ENCODE results near the gene TTC34. TPM values are rescaled to one million over a fixed set of nuclear protein-coding genes. Genes with fewer than 3 reads are reported as not detected.
"Not testable (repeated sequence)": the region's sequence is repeated elsewhere in the genome, so short reads cannot be mapped to it uniquely, and the experiment has no call there.

TTC34 gene
- total and polyA plus RNA-seq, 2 donors from 2014 or later: 0.15 to 2.4 TPM

DNA sequence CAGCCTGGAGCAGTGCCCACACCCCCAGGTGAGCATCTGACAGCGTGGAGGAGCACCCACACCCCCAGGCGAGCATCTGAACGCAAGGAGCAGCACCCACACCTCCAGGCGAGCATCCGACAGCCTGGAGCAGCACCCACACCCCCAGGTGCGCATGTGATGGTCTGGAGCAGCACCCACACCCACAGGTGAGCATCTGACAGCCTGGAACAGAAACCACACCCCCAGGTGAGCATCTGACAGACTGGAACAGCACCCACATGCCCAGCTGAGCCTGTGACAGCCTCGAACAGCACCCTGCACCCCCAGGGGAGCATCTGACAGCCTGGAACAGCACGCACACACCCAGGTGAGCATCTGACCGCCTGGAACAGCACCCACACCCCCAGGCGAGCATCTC lies 46.9 kb downstream of the TTC34 start:
- H3K4me3 ChIP-seq (ENCODE audit: low read length in 3 of 3); H3K36me3 ChIP-seq (ENCODE audit: control insufficient read depth in 2 of 3, insufficient read depth in 3 of 3, low read length in 3 of 3); FAIRE-seq; H3K27ac ChIP-seq (ENCODE audit: low read depth in 2 of 2, low read length in 2 of 2); H3K9me3 ChIP-seq (ENCODE audit: control insufficient read depth in 2 of 3, insufficient read depth in 1 of 3, low read length in 3 of 3); H3K9ac ChIP-seq (ENCODE audit: low read length in 3 of 3); H3K4me1 ChIP-seq (ENCODE audit: control insufficient read depth in 2 of 3, insufficient read depth in 2 of 3, low read depth in 1 of 3, low read length in 3 of 3); intact Hi-C loops (cut with DNase I); H3K27me3 ChIP-seq (ENCODE audit: control insufficient read depth, insufficient read depth, low read length): not testable (repeated sequence)
- peak in 1 of 5 donors; percentile 48 for DNase-seq

DNA sequence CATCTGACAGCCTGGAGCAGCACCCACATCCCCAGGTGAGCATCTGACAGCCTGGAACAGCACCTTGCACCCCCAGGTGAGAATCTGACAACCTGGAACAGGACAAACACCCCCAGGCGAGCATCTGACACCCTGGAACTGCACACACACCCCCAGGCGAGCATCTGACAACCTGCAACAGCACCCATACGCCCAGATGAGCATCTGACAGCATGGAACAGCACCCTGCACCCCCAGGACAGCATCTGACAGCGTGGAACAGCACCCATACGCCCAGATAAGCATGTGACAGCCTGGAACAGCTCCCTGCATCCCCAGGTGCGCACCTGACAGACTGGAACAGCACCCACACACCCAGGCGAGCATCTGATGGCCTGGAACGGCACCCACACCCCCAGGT lies 49.0 kb downstream of the TTC34 start:
- intact Hi-C loops (cut with DNase I); H3K27ac ChIP-seq (ENCODE audit: low read depth in 2 of 2, low read length in 2 of 2); H3K27me3 ChIP-seq (ENCODE audit: control insufficient read depth, insufficient read depth, low read length); H3K36me3 ChIP-seq (ENCODE audit: control insufficient read depth in 2 of 3, insufficient read depth in 3 of 3, low read length in 3 of 3); H3K9me3 ChIP-seq (ENCODE audit: control insufficient read depth in 2 of 3, insufficient read depth in 1 of 3, low read length in 3 of 3); FAIRE-seq; H3K4me1 ChIP-seq (ENCODE audit: control insufficient read depth in 2 of 3, insufficient read depth in 2 of 3, low read depth in 1 of 3, low read length in 3 of 3); H3K9ac ChIP-seq (ENCODE audit: low read length in 3 of 3); H3K4me3 ChIP-seq (ENCODE audit: low read length in 3 of 3): not testable (repeated sequence)
- DNase-seq: peak in 1 of 5 donors; percentile 68

DNA sequence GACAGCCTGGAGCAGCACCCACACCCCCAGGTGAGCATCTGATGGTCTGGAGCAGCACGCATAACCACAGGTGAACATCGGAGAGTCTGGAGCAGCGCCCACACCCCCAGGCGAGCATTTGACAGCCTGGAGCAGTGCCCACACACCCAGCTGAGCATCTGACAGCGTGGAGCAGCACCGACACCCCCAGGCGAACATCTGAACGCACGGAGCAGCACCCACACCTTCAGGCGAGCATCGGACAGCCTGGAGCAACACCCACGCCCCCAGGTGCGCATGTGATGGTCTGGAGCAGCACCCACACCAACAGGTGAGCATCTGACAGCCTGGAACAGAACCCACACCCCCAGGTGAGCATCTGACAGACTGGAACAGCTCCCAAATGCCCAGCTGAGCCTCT lies 49.6 kb downstream of the TTC34 start:
- intact Hi-C loops (cut with DNase I); FAIRE-seq; H3K9ac ChIP-seq (ENCODE audit: low read length in 3 of 3); H3K27ac ChIP-seq (ENCODE audit: low read depth in 2 of 2, low read length in 2 of 2); H3K4me3 ChIP-seq (ENCODE audit: low read length in 3 of 3); H3K27me3 ChIP-seq (ENCODE audit: control insufficient read depth, insufficient read depth, low read length); H3K36me3 ChIP-seq (ENCODE audit: control insufficient read depth in 2 of 3, insufficient read depth in 3 of 3, low read length in 3 of 3); H3K4me1 ChIP-seq (ENCODE audit: control insufficient read depth in 2 of 3, insufficient read depth in 2 of 3, low read depth in 1 of 3, low read length in 3 of 3); H3K9me3 ChIP-seq (ENCODE audit: control insufficient read depth in 2 of 3, insufficient read depth in 1 of 3, low read length in 3 of 3): not testable (repeated sequence)
- peak in 1 of 5 donors; percentile 69 for DNase-seq

DNA sequence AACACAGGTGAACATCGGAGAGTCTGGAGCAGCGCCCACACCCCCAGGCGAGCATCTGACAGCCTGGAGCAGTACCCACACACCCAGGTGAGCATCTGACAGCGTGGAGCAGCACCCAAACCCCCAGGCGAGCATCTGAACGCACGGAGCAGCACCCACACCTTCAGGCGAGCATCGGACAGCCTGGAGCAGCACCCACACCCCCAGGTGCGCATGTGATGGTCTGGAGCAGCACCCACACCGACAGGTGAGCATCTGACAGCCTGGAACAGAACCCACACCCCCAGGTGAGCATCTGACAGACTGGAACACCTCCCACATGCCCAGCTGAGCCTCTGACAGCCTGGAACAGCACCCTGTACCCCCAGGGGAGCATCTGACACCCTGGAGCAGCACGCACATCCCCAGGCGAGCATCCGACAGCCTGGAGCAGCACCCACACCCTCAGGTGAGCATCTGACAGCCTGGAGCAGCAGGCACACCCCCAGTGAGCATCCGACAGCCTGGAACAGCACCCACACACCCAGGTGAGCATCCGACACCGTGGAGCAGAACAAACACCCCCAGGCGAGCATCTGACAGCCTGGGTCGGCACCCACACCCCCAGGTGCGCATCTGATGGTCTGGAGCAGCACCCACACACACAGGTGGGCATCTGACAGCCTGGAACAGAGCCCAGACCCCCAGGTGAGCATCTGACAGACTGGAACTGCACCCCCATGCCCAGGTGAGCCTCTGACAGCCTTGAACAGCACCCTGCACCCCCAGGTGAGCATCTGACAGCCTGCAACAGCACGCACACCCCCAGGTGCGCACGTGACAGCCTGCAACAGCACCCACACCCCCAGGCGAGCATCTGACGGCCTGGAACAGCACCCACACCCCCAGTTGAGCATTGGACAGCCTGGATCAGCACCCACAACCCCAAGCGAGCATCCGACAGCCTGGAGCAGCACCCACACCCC lies 50.4 kb downstream of the TTC34 start:
- H3K4me3 ChIP-seq (ENCODE audit: low read length in 3 of 3); H3K36me3 ChIP-seq (ENCODE audit: control insufficient read depth in 2 of 3, insufficient read depth in 3 of 3, low read length in 3 of 3); H3K9me3 ChIP-seq (ENCODE audit: control insufficient read depth in 2 of 3, insufficient read depth in 1 of 3, low read length in 3 of 3); FAIRE-seq; intact Hi-C loops (cut with DNase I); H3K27ac ChIP-seq (ENCODE audit: low read depth in 2 of 2, low read length in 2 of 2); H3K9ac ChIP-seq (ENCODE audit: low read length in 3 of 3); H3K4me1 ChIP-seq (ENCODE audit: control insufficient read depth in 2 of 3, insufficient read depth in 2 of 3, low read depth in 1 of 3, low read length in 3 of 3); H3K27me3 ChIP-seq (ENCODE audit: control insufficient read depth, insufficient read depth, low read length): not testable (repeated sequence)
- peak in 1 of 5 donors; percentile 74 for DNase-seq

DNA sequence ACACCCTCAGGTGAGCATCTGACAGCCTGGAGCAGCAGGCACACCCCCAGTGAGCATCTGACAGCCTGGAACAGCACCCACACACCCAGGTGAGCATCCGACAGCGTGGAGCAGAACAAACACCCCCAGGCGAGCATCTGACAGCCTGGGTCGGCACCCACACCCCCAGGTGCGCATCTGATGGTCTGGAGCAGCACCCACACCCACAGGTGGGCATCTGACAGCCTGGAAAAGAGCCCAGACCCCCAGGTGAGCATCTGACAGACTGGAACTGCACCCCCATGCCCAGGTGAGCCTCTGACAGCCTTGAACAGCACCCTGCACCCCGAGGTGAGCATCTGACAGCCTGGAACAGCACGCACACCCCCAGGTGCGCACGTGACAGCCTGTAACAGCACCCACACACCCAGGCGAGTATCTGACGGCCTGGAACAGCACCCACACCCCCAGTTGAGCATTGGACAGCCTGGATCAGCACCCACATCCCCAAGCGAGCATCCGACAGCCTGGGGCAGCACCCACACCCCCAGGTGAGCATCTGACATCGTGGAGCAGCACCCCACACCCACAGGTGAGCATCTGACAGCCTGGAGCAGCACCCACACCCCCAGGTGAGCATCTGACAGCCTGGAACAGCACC lies 51.3 kb downstream of the TTC34 start:
- H3K9ac ChIP-seq (ENCODE audit: low read length in 3 of 3); H3K4me3 ChIP-seq (ENCODE audit: low read length in 3 of 3); H3K4me1 ChIP-seq (ENCODE audit: control insufficient read depth in 2 of 3, insufficient read depth in 2 of 3, low read depth in 1 of 3, low read length in 3 of 3); H3K36me3 ChIP-seq (ENCODE audit: control insufficient read depth in 2 of 3, insufficient read depth in 3 of 3, low read length in 3 of 3); H3K27me3 ChIP-seq (ENCODE audit: control insufficient read depth, insufficient read depth, low read length); intact Hi-C loops (cut with DNase I); H3K27ac ChIP-seq (ENCODE audit: low read depth in 2 of 2, low read length in 2 of 2); H3K9me3 ChIP-seq (ENCODE audit: control insufficient read depth in 2 of 3, insufficient read depth in 1 of 3, low read length in 3 of 3); FAIRE-seq: not testable (repeated sequence)
- DNase-seq: peak in 1 of 5 donors; percentile 74

DNA sequence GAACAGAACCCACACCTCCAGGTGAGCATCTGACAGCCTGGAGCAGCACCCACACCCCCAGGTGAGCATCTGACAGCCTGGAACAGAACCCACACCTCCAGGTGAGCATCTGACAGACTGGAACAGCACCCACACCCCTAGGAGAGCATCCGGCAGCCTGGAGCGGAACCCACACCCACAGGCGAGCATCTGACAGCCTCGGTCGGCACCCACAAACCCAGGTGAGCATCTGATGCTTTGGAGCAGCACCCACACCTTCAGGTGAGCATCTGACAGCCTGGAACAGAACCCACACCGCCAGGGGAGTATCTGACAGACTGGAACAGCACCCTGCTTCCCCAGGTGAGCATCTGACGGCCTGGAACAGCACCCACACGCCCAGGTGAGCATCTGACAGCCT lies 52.9 kb downstream of the TTC34 start:
- H3K4me3 ChIP-seq (ENCODE audit: low read length in 3 of 3); H3K9ac ChIP-seq (ENCODE audit: low read length in 3 of 3); H3K36me3 ChIP-seq (ENCODE audit: control insufficient read depth in 2 of 3, insufficient read depth in 3 of 3, low read length in 3 of 3); H3K9me3 ChIP-seq (ENCODE audit: control insufficient read depth in 2 of 3, insufficient read depth in 1 of 3, low read length in 3 of 3); intact Hi-C loops (cut with DNase I); FAIRE-seq; H3K27me3 ChIP-seq (ENCODE audit: control insufficient read depth, insufficient read depth, low read length); H3K27ac ChIP-seq (ENCODE audit: low read depth in 2 of 2, low read length in 2 of 2); H3K4me1 ChIP-seq (ENCODE audit: control insufficient read depth in 2 of 3, insufficient read depth in 2 of 3, low read depth in 1 of 3, low read length in 3 of 3): not testable (repeated sequence)
- DNase-seq: peak in 1 of 5 donors; percentile 57

DNA sequence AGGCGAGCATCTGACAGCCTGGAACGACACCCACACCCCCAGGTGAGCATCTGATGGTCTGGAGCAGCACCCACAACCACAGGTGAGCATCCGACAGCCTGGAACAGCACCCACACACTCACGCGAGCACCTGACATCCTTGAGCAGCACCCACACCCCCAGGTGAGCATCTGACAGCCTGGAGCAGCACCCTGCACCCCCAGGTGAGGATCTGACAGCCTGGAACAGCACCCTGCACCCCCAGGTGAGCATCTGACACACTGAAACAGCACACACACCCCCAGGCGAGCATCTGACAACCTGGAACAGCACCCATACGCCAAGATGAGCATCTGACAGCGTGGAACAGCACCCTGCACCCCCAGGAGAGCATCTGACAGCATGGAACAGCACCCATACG lies 106.7 kb downstream of the TTC34 start:
- intact Hi-C loops (cut with DNase I); H3K27me3 ChIP-seq (ENCODE audit: control insufficient read depth, insufficient read depth, low read length); H3K27ac ChIP-seq (ENCODE audit: low read depth in 2 of 2, low read length in 2 of 2); H3K9me3 ChIP-seq (ENCODE audit: control insufficient read depth in 2 of 3, insufficient read depth in 1 of 3, low read length in 3 of 3); H3K4me1 ChIP-seq (ENCODE audit: control insufficient read depth in 2 of 3, insufficient read depth in 2 of 3, low read depth in 1 of 3, low read length in 3 of 3); FAIRE-seq; H3K4me3 ChIP-seq (ENCODE audit: low read length in 3 of 3); H3K36me3 ChIP-seq (ENCODE audit: control insufficient read depth in 2 of 3, insufficient read depth in 3 of 3, low read length in 3 of 3); H3K9ac ChIP-seq (ENCODE audit: low read length in 3 of 3): not testable (repeated sequence)
- peak in 1 of 5 donors; percentile 15 for DNase-seq

DNA sequence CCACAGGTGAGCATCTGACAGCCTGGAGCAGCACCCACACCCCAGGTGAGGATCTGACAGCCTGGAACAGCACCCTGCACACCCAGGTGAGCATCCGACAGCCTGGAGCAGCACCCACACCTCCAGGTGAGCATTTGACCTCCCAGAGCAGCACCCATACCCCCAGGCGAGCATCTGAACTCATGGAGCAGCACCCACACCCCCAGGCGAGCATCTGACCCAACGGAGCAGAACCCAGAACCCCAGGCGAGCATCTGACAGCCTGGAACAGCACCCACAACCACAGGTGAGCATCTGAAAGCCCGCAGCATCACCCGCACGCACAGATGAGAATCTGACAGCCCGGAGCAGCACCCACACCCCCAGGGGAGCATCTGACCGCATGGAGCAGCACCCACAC lies 111.3 kb downstream of the TTC34 start:
- H3K9me3 ChIP-seq (ENCODE audit: control insufficient read depth in 2 of 3, insufficient read depth in 1 of 3, low read length in 3 of 3); H3K27ac ChIP-seq (ENCODE audit: low read depth in 2 of 2, low read length in 2 of 2); H3K27me3 ChIP-seq (ENCODE audit: control insufficient read depth, insufficient read depth, low read length); FAIRE-seq; intact Hi-C loops (cut with DNase I); H3K36me3 ChIP-seq (ENCODE audit: control insufficient read depth in 2 of 3, insufficient read depth in 3 of 3, low read length in 3 of 3); H3K9ac ChIP-seq (ENCODE audit: low read length in 3 of 3); H3K4me3 ChIP-seq (ENCODE audit: low read length in 3 of 3); H3K4me1 ChIP-seq (ENCODE audit: control insufficient read depth in 2 of 3, insufficient read depth in 2 of 3, low read depth in 1 of 3, low read length in 3 of 3): not testable (repeated sequence)
- peak in 1 of 5 donors; percentile 27 for DNase-seq
